COLO668 (cell line): ENCODE measurements around the gene NT5DC4.

Experiments
- DNase-seq: peaks from one replicate; lab custom pipeline; 2025; ENCODE audit not compliant: unreplicated experiment; lab: John Stamatoyannopoulos, UW

NT5DC4 gene

DNA sequence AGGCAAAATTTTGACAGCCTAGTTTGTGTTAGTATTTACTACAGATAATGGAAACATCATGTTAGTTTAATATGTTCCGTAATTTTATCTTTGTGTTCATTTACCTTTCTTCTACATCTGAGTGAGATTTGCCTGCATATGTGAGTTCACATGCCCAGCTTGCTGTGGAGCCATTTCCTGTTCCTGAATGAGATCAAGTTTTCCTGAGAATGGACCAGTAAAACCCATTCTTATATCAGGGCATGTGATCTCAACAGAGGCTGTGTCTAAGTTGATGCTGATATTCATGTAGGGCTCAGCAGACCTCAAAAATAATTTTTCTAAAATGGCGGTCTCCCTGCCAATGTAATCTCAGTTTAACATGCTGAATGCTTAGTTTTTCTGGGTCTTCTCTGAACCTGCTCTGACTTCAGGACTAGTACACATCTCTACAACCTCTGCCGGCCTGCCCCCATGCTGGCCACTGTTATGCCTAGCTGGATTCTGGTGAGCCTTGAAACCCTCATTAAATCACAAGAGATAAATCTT lies 62.4 kb downstream of the NT5DC4 start:
- DNase-seq: no peak

DNA sequence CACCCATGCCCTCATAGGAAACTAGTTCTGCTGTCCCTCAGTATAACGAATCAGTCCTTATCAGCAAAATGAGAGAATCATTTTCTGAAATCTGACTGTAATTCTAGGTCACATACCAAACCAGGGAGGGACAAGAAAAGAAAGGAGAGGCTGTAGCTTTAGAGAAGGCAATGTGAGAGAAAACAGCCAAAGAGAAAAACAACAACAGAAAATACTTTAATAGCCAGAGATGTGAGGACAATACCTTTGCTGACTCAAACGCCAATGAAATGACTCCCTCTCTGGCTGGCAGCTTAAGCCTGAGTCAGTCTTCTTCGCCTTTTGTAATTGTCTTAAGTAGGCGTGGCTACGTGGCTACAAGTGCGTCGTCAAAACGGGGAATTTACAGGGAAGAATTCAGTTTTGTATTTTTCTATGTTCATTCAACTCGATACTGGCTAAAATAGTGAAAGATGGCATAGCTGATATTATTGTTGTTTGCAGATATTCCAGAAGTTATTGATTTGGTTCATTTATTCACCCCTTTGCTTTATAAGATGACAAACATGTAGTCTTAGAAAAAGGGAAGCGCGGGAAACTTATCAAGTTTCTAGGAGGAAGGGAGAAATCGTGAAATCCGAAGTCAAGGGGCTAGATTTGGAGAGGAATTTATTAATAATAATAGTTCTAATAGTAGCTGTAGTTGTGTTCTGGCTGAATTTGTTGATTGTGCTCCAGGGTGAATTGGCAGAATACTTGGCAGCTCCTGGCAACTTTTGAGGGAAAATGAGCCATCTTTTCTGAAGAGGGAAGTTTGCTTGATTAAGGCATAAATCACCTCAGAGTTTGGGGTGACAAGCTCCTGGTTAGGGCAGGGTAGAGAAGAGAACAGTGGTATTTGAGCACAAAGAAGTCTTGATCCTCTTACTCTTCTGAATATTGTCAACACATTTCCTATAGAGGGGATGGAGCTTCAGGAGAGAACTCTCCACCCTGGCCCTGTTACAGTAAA lies 63.7 kb downstream of the NT5DC4 start, which contains the start of gene IL1A:
Gene IL1A (minus strand): TSS at position 295 of the 991 bp plus-strand sequence. CDS start 723 bp downstream, outside the sequence.
- no peak for DNase-seq

DNA sequence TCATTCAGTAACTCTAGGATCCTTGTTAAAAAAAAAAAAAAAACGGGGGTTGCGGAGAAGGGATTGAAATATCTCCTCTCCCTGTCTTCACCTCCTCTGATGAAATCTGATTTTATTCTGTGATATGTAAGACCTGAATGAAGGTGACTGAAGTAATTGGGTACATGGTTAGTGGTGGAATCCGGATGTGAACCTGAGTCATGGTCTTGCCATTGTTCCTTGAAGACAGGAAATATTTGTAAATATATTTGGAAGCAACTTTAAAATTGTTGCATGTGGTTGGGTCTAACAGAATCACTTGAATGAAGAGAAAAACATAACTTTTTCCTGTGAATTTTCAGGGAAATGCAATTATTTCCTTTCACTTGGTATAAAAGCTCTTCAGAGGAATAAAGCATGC lies 66.5 kb downstream of the NT5DC4 start:
- no peak for DNase-seq

DNA sequence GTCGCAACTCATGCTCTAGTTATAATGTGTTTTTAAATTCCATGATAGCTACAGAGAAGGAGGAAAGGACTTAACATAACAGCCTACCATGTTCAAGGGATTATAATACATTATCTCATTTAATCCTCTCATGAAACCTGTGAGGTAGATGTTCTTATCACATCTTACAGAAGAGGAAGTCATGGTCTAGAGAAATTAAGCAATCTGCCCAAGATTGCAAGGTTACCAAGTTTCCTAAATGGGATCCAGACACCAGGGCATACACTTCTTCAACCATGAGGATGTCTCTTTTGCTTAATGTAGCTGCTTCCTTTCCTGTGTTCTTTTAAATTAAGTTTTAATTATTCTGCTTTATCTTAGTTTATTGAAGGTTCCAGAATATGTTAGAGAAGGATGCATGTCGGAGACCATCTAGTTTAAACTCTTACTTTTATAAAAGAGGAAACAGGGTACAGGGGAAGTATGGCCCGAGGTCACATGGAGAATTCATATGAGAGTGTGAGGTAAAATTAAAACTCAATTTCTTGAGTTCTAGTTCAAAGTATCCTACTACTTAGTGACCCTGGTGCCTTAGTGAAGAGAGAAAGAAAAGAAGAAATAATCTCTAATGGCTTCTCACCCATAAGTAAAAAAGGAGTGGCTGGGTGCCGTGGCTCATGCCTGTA lies 67.0 kb downstream of the NT5DC4 start:
- DNase-seq: no peak

DNA sequence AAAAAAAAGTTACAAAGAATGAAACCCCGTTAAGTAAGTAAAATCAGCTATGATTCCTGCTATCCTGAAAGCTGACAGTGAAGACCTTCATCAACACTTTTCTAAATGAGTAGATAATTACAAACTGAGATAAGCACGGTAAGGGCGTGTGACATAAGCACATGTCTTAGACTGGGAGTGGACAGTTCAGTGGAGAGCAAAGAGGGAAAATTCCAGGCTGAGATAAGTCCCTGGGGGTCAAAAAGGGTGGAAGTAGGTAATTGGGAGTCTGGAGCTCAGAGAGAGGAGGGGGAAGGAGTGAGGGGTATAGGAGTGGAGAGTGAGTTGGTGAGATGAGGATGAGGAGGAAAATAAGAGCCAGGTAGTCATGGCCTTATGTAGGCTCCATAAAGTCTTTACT lies 67.8 kb downstream of the NT5DC4 start:
- DNase-seq: no peak
